ENCODE results near the gene ARMH1.

GRCh38 chr1:44733365-44733764 lies 58.9 kb downstream of the ARMH1 start:
- TF ChIP-seq, protein P1, sequence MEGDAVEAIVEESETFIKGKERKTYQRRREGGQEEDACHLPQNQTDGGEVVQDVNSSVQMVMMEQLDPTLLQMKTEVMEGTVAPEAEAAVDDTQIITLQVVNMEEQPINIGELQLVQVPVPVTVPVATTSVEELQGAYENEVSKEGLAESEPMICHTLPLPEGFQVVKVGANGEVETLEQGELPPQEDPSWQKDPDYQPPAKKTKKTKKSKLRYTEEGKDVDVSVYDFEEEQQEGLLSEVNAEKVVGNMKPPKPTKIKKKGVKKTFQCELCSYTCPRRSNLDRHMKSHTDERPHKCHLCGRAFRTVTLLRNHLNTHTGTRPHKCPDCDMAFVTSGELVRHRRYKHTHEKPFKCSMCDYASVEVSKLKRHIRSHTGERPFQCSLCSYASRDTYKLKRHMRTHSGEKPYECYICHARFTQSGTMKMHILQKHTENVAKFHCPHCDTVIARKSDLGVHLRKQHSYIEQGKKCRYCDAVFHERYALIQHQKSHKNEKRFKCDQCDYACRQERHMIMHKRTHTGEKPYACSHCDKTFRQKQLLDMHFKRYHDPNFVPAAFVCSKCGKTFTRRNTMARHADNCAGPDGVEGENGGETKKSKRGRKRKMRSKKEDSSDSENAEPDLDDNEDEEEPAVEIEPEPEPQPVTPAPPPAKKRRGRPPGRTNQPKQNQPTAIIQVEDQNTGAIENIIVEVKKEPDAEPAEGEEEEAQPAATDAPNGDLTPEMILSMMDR (IDR thresholded peaks at IDR 0.05) = no peak
- TF ChIP-seq POLR2A (IDR thresholded peaks at IDR 0.05) (no peak), EP300 (IDR thresholded peaks at IDR 0.05) (no peak)

All from ovary (tissue), 3 donors.